RKO (cell line): ENCODE data around the gene MICA.

ENCODE experiments used
- DNase-seq: peaks from one replicate; pipeline ENCODE4 v3.0.0-alpha.2; 2016; ENCODE audit warnings: low spot score

The MICA gene

DNA sequence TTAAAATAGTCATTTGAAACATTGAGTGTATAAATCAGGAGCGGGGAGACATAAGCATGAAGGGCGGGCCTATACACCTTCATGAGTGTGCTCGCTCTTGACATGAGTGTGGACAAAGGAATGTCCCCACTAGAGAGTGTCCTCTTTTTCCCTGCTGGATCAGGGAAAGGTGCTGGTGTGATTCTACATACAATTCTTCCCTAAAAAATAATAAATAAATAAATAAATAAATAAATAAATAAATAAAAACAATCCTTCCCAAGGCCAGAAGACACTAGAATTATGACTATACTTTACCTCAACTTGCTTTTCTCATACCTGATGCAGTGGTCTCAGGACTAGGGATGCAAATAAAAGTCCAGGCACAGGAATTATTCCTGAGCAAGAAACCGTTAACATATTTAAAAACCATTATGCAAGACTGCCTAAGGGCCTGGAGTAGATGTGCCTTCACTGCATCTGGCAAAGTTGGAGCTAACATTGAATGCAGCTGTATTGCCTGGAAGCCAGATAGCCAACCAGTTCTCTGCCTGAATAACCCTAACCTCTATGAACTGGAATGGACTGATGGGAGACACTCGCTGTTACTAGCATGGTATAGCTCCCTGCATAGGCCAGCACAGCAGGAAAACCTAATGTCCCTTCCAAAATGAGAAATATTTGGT, 57.1 kb downstream of the MICA start:
- DNase-seq = no peak

DNA sequence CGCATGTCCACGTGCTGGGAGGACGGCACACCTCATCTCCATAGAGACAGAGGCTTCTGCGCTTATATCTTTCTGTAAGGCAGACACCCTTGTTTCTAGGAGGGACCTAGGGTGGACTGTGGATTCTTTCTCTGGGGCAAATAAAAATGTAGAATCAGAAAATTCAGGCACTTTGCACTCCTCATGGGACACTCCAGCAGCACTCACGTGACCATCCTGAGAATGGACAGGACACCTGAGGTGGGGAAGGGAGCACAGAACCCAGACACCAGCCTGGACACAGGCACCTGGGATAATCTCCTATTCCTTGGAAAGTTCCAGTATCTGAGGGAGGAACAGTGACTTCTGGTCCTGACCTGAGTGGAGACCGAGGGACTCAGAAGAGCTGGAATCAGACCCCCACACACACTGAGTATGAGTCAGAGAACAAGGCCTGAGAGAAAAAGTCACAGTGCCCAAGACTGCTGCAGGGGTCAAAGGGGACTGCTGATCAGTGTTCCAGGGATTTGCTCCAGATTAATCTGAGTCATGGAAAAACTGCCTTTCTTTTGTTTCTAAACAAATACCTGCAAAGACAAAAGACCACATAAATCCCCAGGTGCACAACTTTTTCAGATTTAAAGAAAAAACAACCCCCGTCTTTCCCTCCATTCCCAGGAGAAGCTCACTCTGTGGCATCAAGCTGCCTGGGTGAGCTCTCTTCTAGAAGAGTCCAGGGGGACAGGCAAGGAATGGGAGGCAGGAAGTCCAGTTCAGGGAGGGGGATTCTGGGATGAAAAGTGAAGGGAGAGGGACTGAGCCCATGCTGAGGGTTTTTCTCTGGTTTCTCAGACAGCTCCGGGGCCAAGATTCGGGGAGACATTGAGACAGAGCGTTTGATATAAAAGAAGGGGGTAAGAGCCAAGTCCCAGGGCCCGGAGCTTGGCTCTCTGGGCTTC, 58.9 kb downstream of the MICA start:
- no peak for DNase-seq

DNA sequence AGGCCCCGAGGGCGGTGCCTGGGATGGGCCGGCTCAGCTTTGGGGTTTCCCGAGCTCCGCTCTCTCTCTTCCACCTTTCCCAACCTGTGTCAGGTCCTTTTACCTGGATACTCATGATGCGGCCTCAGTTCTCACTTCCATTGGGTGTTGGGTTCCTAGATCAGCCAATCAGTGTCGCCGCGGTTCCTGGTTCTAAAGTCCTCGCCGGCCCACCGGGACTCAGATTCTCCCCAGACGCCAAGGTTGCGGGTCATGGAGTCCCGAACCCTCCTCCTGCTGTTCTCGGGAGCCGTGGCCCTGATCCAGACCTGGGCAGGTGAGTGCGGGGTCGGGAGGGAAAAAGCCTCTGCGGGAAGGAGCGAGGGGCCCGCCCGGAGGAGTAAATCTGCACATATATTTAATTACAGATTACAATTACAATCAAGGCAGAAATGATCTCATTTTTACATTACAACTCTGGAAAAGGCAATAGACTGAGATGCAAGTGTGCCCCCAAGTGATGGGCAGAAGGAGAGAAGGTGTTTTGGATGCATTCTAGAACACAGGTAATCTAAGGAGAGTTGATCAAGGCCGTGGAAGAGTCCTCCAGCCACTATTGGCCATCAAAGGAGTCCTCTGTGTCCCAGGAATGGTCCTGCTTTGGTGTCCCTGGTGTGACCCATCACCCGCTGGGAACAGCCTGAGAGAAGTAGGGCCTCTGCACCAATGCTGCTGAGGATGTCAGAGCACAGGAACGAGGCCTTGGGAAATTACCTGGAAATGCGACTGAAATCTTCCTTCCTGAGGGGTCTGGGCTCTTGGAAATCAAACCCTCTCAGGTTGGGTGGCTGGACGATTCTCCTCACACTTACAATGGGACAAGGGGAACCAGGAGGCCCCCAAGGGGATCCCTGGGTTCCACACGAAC, 59.8 kb downstream of the MICA start:
- DNase-seq = no peak

DNA sequence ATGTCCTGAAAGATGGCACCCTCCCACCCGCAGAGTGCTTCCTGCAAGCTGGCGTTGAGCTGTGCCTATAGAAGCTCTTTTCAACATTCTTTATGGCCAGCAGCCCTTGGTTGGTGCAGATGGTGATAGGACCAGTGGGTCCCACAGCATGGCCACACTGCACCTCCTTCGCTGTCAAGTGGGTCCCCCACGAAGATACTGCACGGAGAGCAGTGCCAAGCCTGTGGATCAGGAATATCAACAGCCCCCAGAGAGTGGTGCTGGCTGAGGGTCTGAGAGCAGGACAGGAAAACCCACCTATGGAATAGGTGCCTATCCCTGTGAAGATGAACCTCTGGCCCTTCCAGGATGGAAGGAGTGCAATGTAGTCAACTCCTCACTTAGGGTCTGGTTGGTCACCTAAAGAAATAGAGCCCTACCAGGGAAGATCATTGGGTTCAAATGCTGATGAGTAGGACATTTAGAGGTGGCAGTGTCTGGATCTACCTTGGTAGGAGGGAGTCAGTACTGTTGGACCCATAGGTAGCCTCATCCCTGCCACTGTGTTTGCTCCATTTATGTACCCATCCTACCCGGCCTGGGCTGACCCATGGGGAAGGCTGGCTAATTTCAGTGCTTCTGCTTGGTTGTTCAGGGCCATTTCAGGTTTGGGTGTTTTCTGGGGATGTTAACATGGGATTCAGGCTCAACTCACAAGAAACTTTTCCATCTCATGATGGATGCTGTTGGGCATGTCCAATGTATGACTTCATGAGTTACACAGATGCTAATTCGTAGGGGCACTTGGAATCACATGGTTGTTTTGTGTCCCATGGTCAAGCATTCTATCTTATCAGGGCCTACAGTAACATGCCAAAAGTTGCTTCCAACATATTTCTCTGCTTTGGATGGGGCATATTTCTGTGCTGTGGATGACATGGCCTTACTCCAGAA, 61.1 kb downstream of the MICA start:
- no peak for DNase-seq
